Subcutaneous adipose tissue (tissue), 4 donors: ENCODE results near the gene S100A7A. TPM values are rescaled to one million over a fixed set of nuclear protein-coding genes. Genes with fewer than 3 reads are reported as not detected.

Experiments used
- CTCF ChIP-seq: fragments of 450-650 bp; IDR thresholded peaks from one replicate; pipeline ENCODE4 v1.5.1; 2016; ENCODE audit warnings: low read depth, mild to moderate bottlenecking, control low read depth, antibody characterized with exemption, moderate library complexity
- total RNA-seq, 4 donors: library from RNA; depleted of rRNA; stranded (reverse); fragments of >200 nt; gene quantifications; one replicate each; pipeline ENCODE4 v1.1.0, GENCODE V29; 2016

S100A7A gene
- total RNA-seq, 4 donors from 2014 or later, result not detected

GRCh38 chr1:153430561-153430960, 14.2 kb downstream of the S100A7A start:
- no peak for TF ChIP-seq CTCF

GRCh38 chr1:153431002-153431401, 14.7 kb downstream of the S100A7A start:
- TF ChIP-seq CTCF, result no peak

GRCh38 chr1:153431427-153431826, 15.1 kb downstream of the S100A7A start:
- no peak for TF ChIP-seq CTCF

GRCh38 chr1:153431928-153432327, 15.6 kb downstream of the S100A7A start:
- TF ChIP-seq CTCF, result no peak

- TF ChIP-seq CTCF, result no peak
Observed at GRCh38 chr1:153432874-153433681, 16.8 kb downstream of the S100A7A start.

- TF ChIP-seq CTCF, result no peak
Observed at GRCh38 chr1:153434746-153435455, 18.6 kb downstream of the S100A7A start.

- no peak for TF ChIP-seq CTCF
Observed at GRCh38 chr1:153437236-153437635, 20.9 kb downstream of the S100A7A start.
